IMR-90 (cell line): ENCODE results near the gene CANT1. TPM values are rescaled to one million over a fixed set of nuclear protein-coding genes. Genes with fewer than 3 reads are reported as not detected.

Experiments used
- ATAC-seq: fragments of 200-7000 bp; cut with Tn5 transposase; 2 replicates; pipeline ENCODE4 v1.9.1; 2020; ENCODE audit warnings: low read depth, mild to moderate bottlenecking, moderate library complexity
- BruUV-seq: library from RNA; stranded (reverse); fragments of 400-500 nt; replicated peaks from 2 replicates; lab custom pipeline; 2021; lab: Mats Ljungman, UMichigan
- CTCF ChIA-PET: fragments of 300-600 bp; formaldehyde crosslinking; extraction: SDS; loops from one replicate; lab custom pipeline; 2021; ENCODE audit warnings: antibody characterized with exemption; lab: Yijun Ruan, JAX
- POLR2A ChIA-PET: fragments of 300-600 bp; sonication (Branson Sonifier 250); formaldehyde crosslinking; loops from one replicate; lab custom pipeline; 2022; ENCODE audit warnings: antibody characterized with exemption; ENCODE audit not compliant: unreplicated experiment; lab: Charles Lee
- DNase-seq: peaks from one replicate; pipeline ENCODE4 v3.0.0; 2013
- H2AFZ ChIP-seq: replicated peaks from 2 replicates; pipeline ENCODE3; 2013; ENCODE audit warnings: low read length, mild to moderate bottlenecking; ENCODE audit not compliant: poor library complexity
- H2AK5ac ChIP-seq: 2 replicates; pipeline ENCODE4 v1.6.1; 2013; ENCODE audit warnings: low read depth, low read length, inconsistent platforms
- H2AK9ac ChIP-seq: replicated peaks from 2 replicates; pipeline ENCODE3; 2013; ENCODE audit warnings: mild to moderate bottlenecking, low read depth, low read length, moderate library complexity; ENCODE audit not compliant: poor library complexity
- H2BK120ac ChIP-seq: 2 replicates; pipeline ENCODE4 v1.6.1; 2013; ENCODE audit warnings: low read depth, low read length, inconsistent platforms
- H2BK15ac ChIP-seq: 3 replicates; pipeline ENCODE4 v1.6.1; 2013; ENCODE audit warnings: low read depth, low read length, inconsistent platforms
- H2BK20ac ChIP-seq: 2 replicates; pipeline ENCODE4 v1.6.1; 2013; ENCODE audit warnings: low read depth, mild to moderate bottlenecking, inconsistent platforms, low read length, moderate library complexity
- H2BK5ac ChIP-seq: 2 replicates; pipeline ENCODE4 v1.6.1; 2013; ENCODE audit warnings: mild to moderate bottlenecking, low read depth, low read length, inconsistent platforms; ENCODE audit not compliant: poor library complexity, severe bottlenecking
- H3K14ac ChIP-seq: replicated peaks from 2 replicates; pipeline ENCODE4 v1.6.1; 2013; ENCODE audit warnings: low read depth, low read length, inconsistent platforms
- H3K18ac ChIP-seq: 2 replicates; pipeline ENCODE4 v1.6.1; 2013; ENCODE audit warnings: low read depth, low read length, control low read depth
- H3K23ac ChIP-seq: 2 replicates; pipeline ENCODE4 v1.6.1; 2013; ENCODE audit warnings: low read depth, low read length, inconsistent platforms
- H3K27ac ChIP-seq: 2 replicates; pipeline ENCODE4 v1.5.1; 2013; ENCODE audit warnings: mild to moderate bottlenecking, control low read depth, low read length; ENCODE audit not compliant: insufficient read depth
- H3K27me3 ChIP-seq: 2 replicates; pipeline ENCODE4 v1.6.1; 2013; ENCODE audit warnings: low read length; ENCODE audit not compliant: control insufficient read depth, insufficient read depth
- H3K36me3 ChIP-seq: 2 replicates; pipeline ENCODE4 v1.6.1; 2013; ENCODE audit warnings: low read length, mixed read lengths; ENCODE audit not compliant: control insufficient read depth, insufficient read depth
- H3K4ac ChIP-seq: 2 replicates; pipeline ENCODE4 v1.6.1; 2013; ENCODE audit warnings: low read depth, low read length, inconsistent platforms
- H3K4me1 ChIP-seq: 2 replicates; pipeline ENCODE4 v1.6.1; 2013; ENCODE audit warnings: low read length, mixed read lengths; ENCODE audit not compliant: control insufficient read depth, insufficient read depth
- H3K4me2 ChIP-seq: 2 replicates; pipeline ENCODE4 v1.6.1; 2013; ENCODE audit warnings: low read depth, mild to moderate bottlenecking, control low read depth, low read length, moderate library complexity
- H3K4me3 ChIP-seq: 2 replicates; pipeline ENCODE4 v1.5.1; 2013; ENCODE audit warnings: low read depth, mild to moderate bottlenecking, control low read depth, low read length, moderate library complexity; ENCODE audit not compliant: insufficient read depth
- H3K56ac ChIP-seq: 2 replicates; pipeline ENCODE4 v1.6.1; 2013; ENCODE audit warnings: low read length, inconsistent platforms; ENCODE audit not compliant: insufficient read depth; ENCODE audit errors: extremely low read depth
- H3K79me1 ChIP-seq, 2 experiments: 2 replicates each; pipeline ENCODE4 v1.6.1; 2013; ENCODE audit warnings: low read length in 2 of 2, inconsistent platforms in 1 of 2, low read depth in 1 of 2
- H3K9ac ChIP-seq: 2 replicates; pipeline ENCODE4 v1.6.1; 2013; ENCODE audit warnings: low read depth, low read length, control low read depth
- H3K9me1 ChIP-seq: 2 replicates; pipeline ENCODE4 v1.6.1; 2013; ENCODE audit warnings: low read length, inconsistent platforms; ENCODE audit not compliant: insufficient read depth
- H3K9me3 ChIP-seq: 2 replicates; pipeline ENCODE4 v1.6.1; 2013; ENCODE audit warnings: low read length; ENCODE audit not compliant: control insufficient read depth, insufficient read depth
- H4K20me1 ChIP-seq: 2 replicates; pipeline ENCODE4 v1.6.1; 2013; ENCODE audit warnings: low read length, inconsistent platforms; ENCODE audit not compliant: insufficient read depth
- H4K5ac ChIP-seq: 2 replicates; pipeline ENCODE4 v1.6.1; 2013; ENCODE audit warnings: mild to moderate bottlenecking, low read depth, low read length, control low read depth
- H4K8ac ChIP-seq, 2 experiments: 2 replicates each; pipeline ENCODE4 v1.6.1; 2013; ENCODE audit warnings: low read depth in 2 of 2, low read length in 2 of 2, control low read depth in 1 of 2, inconsistent platforms in 1 of 2
- H4K91ac ChIP-seq: 2 replicates; pipeline ENCODE4 v1.6.1; 2013; ENCODE audit warnings: low read depth, low read length, inconsistent platforms; ENCODE audit not compliant: insufficient read depth
- CEBPB ChIP-seq: IDR thresholded peaks from 2 replicates; pipeline ENCODE4 v1.6.1; 2012; ENCODE audit warnings: low read depth, low read length, improper control_type of control experiment
- WGBS, 2 experiments: methylation state at CpG; one replicate each; pipeline versions ENCODE4 v1.1.5 to v1.1.7; 2013; ENCODE audit warnings: missing lambda C conversion rate in 2 of 2; ENCODE audit not compliant: insufficient read length in 1 of 2; ENCODE audit errors: extremely low coverage in 2 of 2; 5-methylcytosine and 5-hydroxymethylcytosine counted together
- dilution Hi-C: fragments of 300-500 bp; cut with HindIII; formaldehyde crosslinking; loops from one replicate; pipeline ENCODE4 v1.14.3; 2018; ENCODE audit warnings: low sequenced_read_pairs; ENCODE audit not compliant: unreplicated experiment
- in situ Hi-C: fragments of 300-500 bp; cut with MboI; formaldehyde crosslinking; loops from 3 replicates; pipeline ENCODE4 v1.14.3; 2019; ENCODE audit warnings: low sequenced_read_pairs, inconsistent platforms, mixed read lengths
- intact Hi-C: fragments of 100-400 bp; cut with micrococcal nuclease; formaldehyde crosslinking; loops from 2 replicates; pipeline ENCODE4 v1.10.0; 2022
- polyA plus RNA-seq, 3 experiments: library from polyadenylated mRNA; depleted of rRNA; stranded (reverse); fragments of >200 nt; gene quantifications; 2 replicates each; pipeline ENCODE4 v1.2.3, GENCODE V29; 2012; ENCODE audit warnings: low replicate concordance in 1 of 3
- total RNA-seq: library from RNA; depleted of rRNA; stranded (reverse); fragments of >200 nt; gene quantifications from 2 replicates; pipeline ENCODE4 v1.2.3, GENCODE V29; 2012

The CANT1 gene
- total and polyA plus RNA-seq, 2 of the 4 experiments (the other 2 are of a cell fraction): 51.8 to 73.4 TPM

DNA sequence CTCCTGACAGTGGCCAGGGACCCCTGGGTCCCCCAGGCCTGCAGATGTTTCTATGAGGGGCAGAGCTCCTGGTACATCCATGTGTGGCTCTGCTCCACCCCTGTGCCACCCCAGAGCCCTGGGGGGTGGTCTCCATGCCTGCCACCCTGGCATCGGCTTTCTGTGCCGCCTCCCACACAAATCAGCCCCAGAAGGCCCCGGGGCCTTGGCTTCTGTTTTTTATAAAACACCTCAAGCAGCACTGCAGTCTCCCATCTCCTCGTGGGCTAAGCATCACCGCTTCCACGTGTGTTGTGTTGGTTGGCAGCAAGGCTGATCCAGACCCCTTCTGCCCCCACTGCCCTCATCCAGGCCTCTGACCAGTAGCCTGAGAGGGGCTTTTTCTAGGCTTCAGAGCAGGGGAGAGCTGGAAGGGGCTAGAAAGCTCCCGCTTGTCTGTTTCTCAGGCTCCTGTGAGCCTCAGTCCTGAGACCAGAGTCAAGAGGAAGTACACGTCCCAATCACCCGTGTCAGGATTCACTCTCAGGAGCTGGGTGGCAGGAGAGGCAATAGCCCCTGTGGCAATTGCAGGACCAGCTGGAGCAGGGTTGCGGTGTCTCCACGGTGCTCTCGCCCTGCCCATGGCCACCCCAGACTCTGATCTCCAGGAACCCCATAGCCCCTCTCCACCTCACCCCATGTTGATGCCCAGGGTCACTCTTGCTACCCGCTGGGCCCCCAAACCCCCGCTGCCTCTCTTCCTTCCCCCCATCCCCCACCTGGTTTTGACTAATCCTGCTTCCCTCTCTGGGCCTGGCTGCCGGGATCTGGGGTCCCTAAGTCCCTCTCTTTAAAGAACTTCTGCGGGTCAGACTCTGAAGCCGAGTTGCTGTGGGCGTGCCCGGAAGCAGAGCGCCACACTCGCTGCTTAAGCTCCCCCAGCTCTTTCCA lies 39.5 kb upstream of the CANT1 start:
- CTCF ChIA-PET: interaction anchor here (1.4 kb wide), 1 partner anchor 16 kb away, joined by 3 read pairs; no protein-coding TSS in a partner anchor
- WGBS, 2 experiments: 91% methylated on average over 8 of the region's 21 CpGs; no CpG with 5 or more reads in 1 of the 2 experiments
- H3K14ac ChIP-seq: no peak overlapping the region
- no peak for ATAC-seq
- no peak overlapping the region for H3K27ac ChIP-seq
- in situ Hi-C loops (no loop called here), intact Hi-C loops (loop anchor here (5.0 kb wide), 1 partner anchor 343 kb away; no protein-coding TSS in a partner anchor), dilution Hi-C loops (no loop called here)
- H2AK5ac ChIP-seq: no peak overlapping the region
- H3K36me3 ChIP-seq: peaks cover 8% of the 10 kb centered on the region; the same call in 1 of the 2 replicates
- H3K4ac ChIP-seq: no peak overlapping the region
- no peak overlapping the region for H2BK20ac ChIP-seq
- no peak overlapping the region for H2BK5ac ChIP-seq
- BruUV-seq: no TSS peak
- no peak overlapping the region for H4K91ac ChIP-seq
- peaks cover 7% of the 10 kb centered on the region; the same call in 1 of the 2 replicates for H3K9me1 ChIP-seq
- POLR2A ChIA-PET: no interaction called here
- no peaks in the 10 kb centered on the region for H3K79me1 ChIP-seq
- no peak overlapping the region for H4K5ac ChIP-seq
- H3K9me3 ChIP-seq: peaks cover 2% of the 10 kb centered on the region; the same call in 1 of the 2 replicates
- DNase-seq: no peak
- H3K56ac ChIP-seq: no peak overlapping the region
- H2BK120ac ChIP-seq: no peak overlapping the region
- H2AK9ac ChIP-seq: no peak overlapping the region
- H3K4me3 ChIP-seq: no peak overlapping the region
- no peaks in the 10 kb centered on the region; the same call in 1 of the 2 replicates for H4K20me1 ChIP-seq
- TF ChIP-seq CEBPB: no peak
- H3K4me2 ChIP-seq: no peak overlapping the region
- no peak overlapping the region for H2AFZ ChIP-seq
- no peaks in the 10 kb centered on the region; the same call in 1 of the 2 replicates for H3K27me3 ChIP-seq
- H2BK15ac ChIP-seq: no peak overlapping the region
- no peaks in the 10 kb centered on the region for H3K4me1 ChIP-seq
- H4K8ac ChIP-seq: no peak overlapping the region
- H3K18ac ChIP-seq: no peak overlapping the region
- H3K23ac ChIP-seq: no peak overlapping the region
- no peak overlapping the region for H3K9ac ChIP-seq
